ENCODE measurements around the gene RTL1. TPM values are rescaled to one million over a fixed set of nuclear protein-coding genes. Genes with fewer than 3 reads are reported as not detected.

RTL1 gene
- total and polyA plus RNA-seq, 2 of the 8 experiments (the other 6 are each of a cell fraction or from before 2014, with no cell fraction given), result not detected

DNA sequence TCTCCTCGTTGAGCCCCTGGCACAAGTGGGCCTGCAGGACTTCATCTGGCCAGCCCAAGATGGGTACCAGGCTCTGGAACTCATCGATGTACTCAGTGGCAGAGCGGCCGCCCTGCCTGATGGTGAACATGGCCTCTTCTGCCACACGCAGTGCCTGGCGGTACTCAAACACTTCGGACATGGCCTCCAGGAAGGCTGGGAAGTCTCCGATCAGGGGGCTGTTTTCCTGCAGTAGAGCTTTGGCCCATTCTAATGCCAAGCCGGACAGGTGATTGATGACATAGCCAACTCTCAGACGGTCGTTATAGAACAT, 19.8 kb downstream of the RTL1 start:
- Histone ChIP-seq H4K20me1 (replicated peaks in 1 of 2; ENCODE audit: control insufficient read depth in 1 of 2, insufficient read depth in 2 of 2, low read length in 2 of 2) (no peaks in the 10 kb centered on the region), H3K79me2 (ENCODE audit: control insufficient read depth in 1 of 2, insufficient read depth in 2 of 2, low read length in 2 of 2) (no peaks in the 10 kb centered on the region)
- 93% methylated on average over 11 of the region's 11 CpGs; no CpG with 5 or more reads in 1 of the 2 experiments for WGBS, 2 experiments (ENCODE audit: extremely low coverage in 1 of 2, insufficient coverage in 1 of 2, insufficient read length in 1 of 2, insufficient replicate concordance in 2 of 2, low coverage in 1 of 2, low lambda C conversion rate in 2 of 2, missing lambda C conversion rate in 1 of 2)

More for the DNA sequence above, 19.8 kb downstream of the RTL1 start:
- CTCF ChIA-PET (ENCODE audit: partially characterized antibody), result interaction anchor here (2.3 kb wide), 1 partner anchor 17 kb away, joined by 6 read pairs; no protein-coding TSS in a partner anchor
- no peak overlapping the region for H3K4me2 ChIP-seq (ENCODE audit: insufficient read depth in 1 of 2, low read depth in 2 of 2, low read length in 2 of 2)
- no peaks in the 10 kb centered on the region; a peak in 1 of 8 replicates for H3K36me3 ChIP-seq (ENCODE audit: control insufficient read depth in 2 of 4, insufficient read depth in 4 of 4, low read length in 3 of 4)
- H3K27me3 ChIP-seq (replicated peaks in 1 of 4; ENCODE audit: control insufficient read depth in 3 of 4, extremely low read depth in 1 of 4, insufficient read depth in 3 of 4, low read length in 3 of 4), result no peaks in the 10 kb centered on the region; a peak in 2 of 7 replicates
- H2AK5ac ChIP-seq (ENCODE audit: low read depth, low read length), result no peak overlapping the region
- no peak overlapping the region for H3K18ac ChIP-seq (ENCODE audit: extremely low read depth, low read length)
- H2AFZ ChIP-seq (ENCODE audit: low read length), result no peak overlapping the region
- no peak for DNase-seq (ENCODE audit: low read depth in 1 of 2, low spot score in 2 of 2)
- peaks cover 0 to 3% (median 0%) of the 10 kb centered on the region in 4 experiments; a peak in 1 of 7 replicates for H3K4me1 ChIP-seq (replicated peaks in 1 of 4; ENCODE audit: control insufficient read depth in 3 of 4, insufficient read depth in 4 of 4, low read length in 3 of 4)
- no peak overlapping the region for H2BK5ac ChIP-seq (ENCODE audit: low read depth, low read length)
- H2BK12ac ChIP-seq (ENCODE audit: low read depth, low read length), result no peak overlapping the region
- H3K23ac ChIP-seq (ENCODE audit: insufficient read length), result no peak overlapping the region
- FAIRE-seq, result no peak
- no peak overlapping the region for H2BK15ac ChIP-seq (ENCODE audit: low read length)
- no peak overlapping the region for H3K56ac ChIP-seq (replicated peaks; ENCODE audit: insufficient read length, low read depth, low read length)
- H2BK120ac ChIP-seq (replicated peaks; ENCODE audit: low read depth, low read length), result no peak overlapping the region
- peaks cover 0 to 15% of the 10 kb centered on the region in 2 experiments; a peak in 1 of 4 replicates for H3K9me3 ChIP-seq (ENCODE audit: insufficient read depth in 2 of 2, low read depth in 1 of 2, low read length in 1 of 2)
- no peak overlapping the region for H3K27ac ChIP-seq (ENCODE audit: low read depth, low read length)
- H3K4ac ChIP-seq (replicated peaks; ENCODE audit: insufficient read length, low read depth, low read length), result no peak overlapping the region
- POLR2A ChIA-PET (ENCODE audit: partially characterized antibody), result no interaction called here
- no peak overlapping the region for H3K14ac ChIP-seq (ENCODE audit: insufficient read length)
- no peak overlapping the region for H4K5ac ChIP-seq (ENCODE audit: insufficient read length, low read depth, low read length)
- H4K91ac ChIP-seq (replicated peaks; ENCODE audit: insufficient read length, low read length), result no peak overlapping the region
- H3K79me1 ChIP-seq (ENCODE audit: low read depth, low read length), result no peaks in the 10 kb centered on the region
- no peak overlapping the region for H3K4me3 ChIP-seq (ENCODE audit: extremely low read depth in 1 of 4, insufficient read depth in 2 of 4, low read depth in 3 of 4, low read length in 4 of 4)
- no peak overlapping the region for H2BK20ac ChIP-seq (ENCODE audit: low read length)
- no peak for TF ChIP-seq EP300 (IDR thresholded peaks at IDR 0.05; ENCODE audit: borderline replicate concordance in 1 of 2, low read depth in 2 of 2, low read length in 2 of 2)
- TF ChIP-seq BRCA1 (IDR thresholded peaks at IDR 0.05; ENCODE audit: low read depth, low read length), result no peak
- TF ChIP-seq KDM4A (IDR thresholded peaks at IDR 0.05; ENCODE audit: low read depth, low read length, severe bottlenecking), result no peak
- TF ChIP-seq E2F6 (IDR thresholded peaks at IDR 0.05), result no peak
- no peak for TF ChIP-seq TBP (IDR thresholded peaks at IDR 0.05; ENCODE audit: low read depth, low read length)
- no peak for TF ChIP-seq CREB1 (IDR thresholded peaks at IDR 0.05)
- TF ChIP-seq GTF2F1 (IDR thresholded peaks at IDR 0.05; ENCODE audit: borderline replicate concordance, low read depth, low read length), result no peak
- no peak overlapping the region for H3K9ac ChIP-seq (replicated peaks in 1 of 4; ENCODE audit: extremely low read depth in 1 of 4, low read depth in 3 of 4, low read length in 3 of 4)
- H4K8ac ChIP-seq (ENCODE audit: extremely low read depth, insufficient read depth, low read length), result no peak overlapping the region
- no peaks in the 10 kb centered on the region for H3K23me2 ChIP-seq (ENCODE audit: low read depth, low read length)

Data from H1 (cell line).